HUES6 (cell line): ENCODE measurements around the gene SH3YL1.

Source experiments
- H3K27ac ChIP-seq: 2 replicates; pipeline ENCODE4 v1.7.0; 2013; ENCODE audit warnings: low read depth, mild to moderate bottlenecking, low read length, inconsistent platforms
- H3K27me3 ChIP-seq: 2 replicates; pipeline ENCODE4 v1.6.1; 2013; ENCODE audit warnings: low read length; ENCODE audit not compliant: control insufficient read depth, insufficient read depth
- H3K36me3 ChIP-seq: 2 replicates; pipeline ENCODE4 v1.6.1; 2013; ENCODE audit warnings: low read length; ENCODE audit not compliant: control insufficient read depth, insufficient read depth
- H3K4me1 ChIP-seq: 2 replicates; pipeline ENCODE4 v1.6.1; 2013; ENCODE audit warnings: low read length; ENCODE audit not compliant: control insufficient read depth, insufficient read depth
- H3K4me3 ChIP-seq: 2 replicates; pipeline ENCODE4 v1.5.1; 2013; ENCODE audit warnings: low read depth, low read length
- H3K9ac ChIP-seq: one replicate; pipeline ENCODE4 v1.6.1; 2013; ENCODE audit warnings: mild to moderate bottlenecking, low read length
- H3K9me3 ChIP-seq: 2 replicates; pipeline ENCODE4 v1.6.1; 2013; ENCODE audit warnings: low read depth, low read length; ENCODE audit not compliant: control insufficient read depth, insufficient read depth

SH3YL1 gene

DNA sequence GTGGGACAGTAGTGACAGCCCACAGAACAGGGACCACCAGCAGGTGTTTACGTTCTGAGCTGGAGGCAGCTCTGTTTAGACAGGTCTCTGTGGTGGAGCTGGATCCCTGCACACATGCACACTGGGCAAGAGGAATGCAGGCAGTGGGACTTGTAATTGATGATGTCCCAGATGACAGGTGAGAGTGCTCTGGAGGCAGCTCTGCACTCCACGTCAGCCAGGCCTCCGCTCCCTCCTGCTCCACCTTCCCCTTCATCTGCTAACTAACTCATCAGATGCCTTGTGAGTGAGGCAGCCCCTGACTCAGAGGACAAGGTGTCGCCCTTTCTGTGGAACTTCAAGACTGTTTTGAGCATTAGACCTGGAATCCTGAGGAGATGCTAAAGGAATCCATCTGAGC lies 53.2 kb downstream of the SH3YL1 start:
- no peaks in the 10 kb centered on the region for H3K36me3 ChIP-seq
- H3K9ac ChIP-seq = no peak overlapping the region
- no peak overlapping the region for H3K27ac ChIP-seq
- no peaks in the 10 kb centered on the region; the same call in 1 of the 2 replicates for H3K27me3 ChIP-seq
- H3K4me3 ChIP-seq = no peak overlapping the region
- H3K4me1 ChIP-seq = no peaks in the 10 kb centered on the region
- H3K9me3 ChIP-seq = peaks cover 12% of the 10 kb centered on the region

DNA sequence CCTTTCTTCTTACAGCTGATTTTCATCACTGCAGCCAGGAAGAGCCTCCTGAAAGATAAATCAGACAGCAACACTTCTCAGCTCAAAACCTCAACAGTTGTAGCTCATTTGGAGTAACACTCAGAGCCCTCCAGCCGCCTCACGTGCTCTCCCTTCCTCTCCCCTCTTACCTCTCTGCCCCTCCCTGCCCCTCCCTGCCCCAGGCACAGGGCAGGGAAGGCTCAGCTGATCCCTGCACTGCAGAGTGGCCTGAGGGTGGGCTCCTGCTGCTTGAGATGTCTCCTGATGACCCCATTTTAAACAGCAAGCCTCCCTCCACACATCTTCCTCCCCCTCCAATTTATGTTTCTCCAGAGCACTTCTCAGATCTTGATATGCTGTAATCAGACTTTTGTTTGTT lies 54.4 kb downstream of the SH3YL1 start:
- no peak overlapping the region for H3K9ac ChIP-seq
- H3K36me3 ChIP-seq = no peaks in the 10 kb centered on the region
- H3K9me3 ChIP-seq = peaks cover 12% of the 10 kb centered on the region
- no peaks in the 10 kb centered on the region; the same call in 1 of the 2 replicates for H3K27me3 ChIP-seq
- H3K4me1 ChIP-seq = no peaks in the 10 kb centered on the region
- no peak overlapping the region for H3K4me3 ChIP-seq
- no peak overlapping the region for H3K27ac ChIP-seq

DNA sequence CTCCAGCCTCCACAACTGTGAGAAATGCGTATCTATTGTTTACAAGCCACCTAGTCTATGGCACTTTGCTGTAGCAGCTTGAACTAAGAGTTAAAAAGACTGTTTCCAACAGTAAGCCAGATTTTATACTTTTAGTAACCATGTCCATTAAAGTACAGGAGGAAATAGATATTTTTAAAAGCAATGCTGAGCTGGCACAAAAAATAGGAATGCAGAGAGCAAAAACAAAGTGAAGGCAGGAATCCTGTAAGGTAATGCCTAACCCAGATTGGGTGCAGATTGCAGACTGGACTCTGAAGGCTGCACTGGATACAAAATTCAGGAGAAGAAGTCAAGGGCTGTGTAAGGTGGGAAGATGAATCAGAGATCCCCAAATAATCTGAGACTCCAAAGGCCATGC lies 55.5 kb downstream of the SH3YL1 start:
- Histone ChIP-seq H3K27me3 (no peaks in the 10 kb centered on the region; the same call in 1 of the 2 replicates), H3K36me3 (no peaks in the 10 kb centered on the region), H3K27ac (no peak overlapping the region), H3K9me3 (peaks cover 12% of the 10 kb centered on the region), H3K4me3 (no peak overlapping the region), H3K4me1 (no peaks in the 10 kb centered on the region), H3K9ac (no peak overlapping the region)

DNA sequence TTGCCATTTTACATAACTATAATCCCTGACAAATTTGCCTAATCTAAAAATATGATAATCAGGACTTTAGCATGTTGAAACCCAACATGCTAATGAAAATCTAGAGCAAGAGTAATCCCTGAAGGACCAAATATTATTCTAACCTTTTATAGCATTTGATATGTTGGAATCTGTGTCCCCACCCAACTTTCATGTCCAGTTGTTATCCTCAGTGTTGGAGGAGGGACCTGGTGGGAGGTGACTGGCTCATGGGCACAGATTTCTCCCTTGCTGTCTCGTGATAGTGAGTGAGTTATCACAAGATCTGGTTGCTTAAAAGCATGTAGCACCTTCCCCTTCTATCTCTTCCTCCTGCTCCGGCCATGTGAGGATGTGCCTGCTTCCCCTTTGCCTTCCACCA lies 59.8 kb downstream of the SH3YL1 start:
- Histone ChIP-seq H3K4me3 (no peak overlapping the region), H3K4me1 (no peaks in the 10 kb centered on the region), H3K27me3 (no peaks in the 10 kb centered on the region), H3K27ac (no peak overlapping the region), H3K9ac (no peak overlapping the region), H3K36me3 (no peaks in the 10 kb centered on the region), H3K9me3 (no peaks in the 10 kb centered on the region)

DNA sequence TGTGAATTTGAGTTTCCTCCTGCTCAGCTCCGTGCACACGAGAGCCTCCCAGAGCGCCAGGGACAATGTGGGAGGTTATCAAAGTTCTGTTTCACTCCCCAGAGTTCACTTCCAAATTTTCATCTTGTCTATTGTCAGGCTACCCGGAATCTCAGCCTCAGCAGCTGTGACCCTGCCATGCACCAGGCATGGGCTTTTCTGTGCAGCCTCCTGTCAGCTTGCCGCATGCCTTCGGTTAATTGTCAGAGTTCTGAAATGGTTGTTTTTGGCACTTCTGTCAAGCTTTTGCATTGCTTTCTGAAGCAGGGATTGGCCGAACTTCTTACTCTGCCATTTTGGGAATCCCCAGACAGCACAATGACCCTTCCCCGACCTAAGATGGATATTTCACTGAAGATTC lies 60.4 kb downstream of the SH3YL1 start:
- Histone ChIP-seq H3K9me3 (no peaks in the 10 kb centered on the region), H3K27me3 (no peaks in the 10 kb centered on the region), H3K4me1 (no peaks in the 10 kb centered on the region), H3K4me3 (no peak overlapping the region), H3K27ac (no peak overlapping the region), H3K36me3 (no peaks in the 10 kb centered on the region), H3K9ac (no peak overlapping the region)

DNA sequence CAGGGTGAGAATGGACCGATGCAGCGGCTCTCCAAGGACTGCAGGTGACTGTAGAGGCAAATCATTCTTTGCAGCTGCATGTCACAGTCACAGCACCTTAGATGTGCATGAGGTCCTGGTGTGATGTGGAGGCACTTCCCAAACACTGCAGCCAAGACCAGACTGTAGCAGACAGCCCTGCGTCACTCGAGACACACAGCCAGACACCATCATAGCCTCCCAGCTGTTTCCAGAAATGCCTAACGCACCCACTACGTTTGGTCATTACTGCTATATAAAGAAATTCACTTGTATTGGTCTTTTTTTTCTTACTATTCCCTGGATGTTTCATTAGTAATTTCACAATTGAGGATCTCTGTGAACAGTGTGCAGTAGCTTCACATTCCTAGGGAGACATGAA lies 60.9 kb downstream of the SH3YL1 start:
- Histone ChIP-seq H3K36me3 (no peaks in the 10 kb centered on the region), H3K27me3 (no peaks in the 10 kb centered on the region), H3K9me3 (no peaks in the 10 kb centered on the region), H3K27ac (no peak overlapping the region), H3K4me3 (no peak overlapping the region), H3K9ac (no peak overlapping the region), H3K4me1 (no peaks in the 10 kb centered on the region)

DNA sequence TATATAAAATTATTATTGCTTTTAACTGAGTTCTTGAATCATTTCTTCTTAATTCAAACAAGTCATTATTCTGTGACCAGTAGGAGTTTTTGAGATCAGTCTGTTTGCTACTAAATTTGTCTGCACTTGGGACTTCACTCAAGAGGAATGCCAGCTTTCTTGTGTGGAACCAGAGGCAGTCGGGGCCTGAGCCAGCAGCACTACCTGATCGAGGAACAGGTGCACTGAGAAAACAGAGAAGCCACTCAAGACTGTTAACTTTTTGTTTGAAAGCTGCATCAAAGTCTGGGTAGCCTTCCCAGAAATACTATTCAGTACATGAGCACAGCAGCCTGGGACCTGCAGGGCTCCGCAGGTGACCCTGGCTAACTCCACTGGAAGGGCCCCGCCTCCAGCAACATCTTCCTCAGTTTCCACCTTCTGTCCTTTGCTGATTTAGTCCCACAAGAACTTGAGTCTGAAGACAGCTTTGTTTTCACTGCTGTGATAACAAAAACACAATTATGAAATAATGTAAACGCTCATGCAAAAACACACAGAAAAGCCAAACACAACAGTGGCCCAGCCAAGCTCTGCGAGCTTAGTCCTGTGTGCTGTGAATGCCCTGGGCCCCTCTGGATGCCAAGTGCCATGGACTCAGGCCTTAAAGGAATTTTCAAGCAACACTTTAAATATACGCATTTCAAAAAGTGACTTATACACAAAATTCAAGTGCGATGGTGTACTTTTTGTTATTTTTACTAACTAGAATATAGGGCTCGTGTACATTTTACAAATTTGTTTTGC lies 62.0 kb downstream of the SH3YL1 start:
- H3K4me1 ChIP-seq = no peaks in the 10 kb centered on the region
- H3K27me3 ChIP-seq = no peaks in the 10 kb centered on the region
- no peak overlapping the region for H3K4me3 ChIP-seq

DNA sequence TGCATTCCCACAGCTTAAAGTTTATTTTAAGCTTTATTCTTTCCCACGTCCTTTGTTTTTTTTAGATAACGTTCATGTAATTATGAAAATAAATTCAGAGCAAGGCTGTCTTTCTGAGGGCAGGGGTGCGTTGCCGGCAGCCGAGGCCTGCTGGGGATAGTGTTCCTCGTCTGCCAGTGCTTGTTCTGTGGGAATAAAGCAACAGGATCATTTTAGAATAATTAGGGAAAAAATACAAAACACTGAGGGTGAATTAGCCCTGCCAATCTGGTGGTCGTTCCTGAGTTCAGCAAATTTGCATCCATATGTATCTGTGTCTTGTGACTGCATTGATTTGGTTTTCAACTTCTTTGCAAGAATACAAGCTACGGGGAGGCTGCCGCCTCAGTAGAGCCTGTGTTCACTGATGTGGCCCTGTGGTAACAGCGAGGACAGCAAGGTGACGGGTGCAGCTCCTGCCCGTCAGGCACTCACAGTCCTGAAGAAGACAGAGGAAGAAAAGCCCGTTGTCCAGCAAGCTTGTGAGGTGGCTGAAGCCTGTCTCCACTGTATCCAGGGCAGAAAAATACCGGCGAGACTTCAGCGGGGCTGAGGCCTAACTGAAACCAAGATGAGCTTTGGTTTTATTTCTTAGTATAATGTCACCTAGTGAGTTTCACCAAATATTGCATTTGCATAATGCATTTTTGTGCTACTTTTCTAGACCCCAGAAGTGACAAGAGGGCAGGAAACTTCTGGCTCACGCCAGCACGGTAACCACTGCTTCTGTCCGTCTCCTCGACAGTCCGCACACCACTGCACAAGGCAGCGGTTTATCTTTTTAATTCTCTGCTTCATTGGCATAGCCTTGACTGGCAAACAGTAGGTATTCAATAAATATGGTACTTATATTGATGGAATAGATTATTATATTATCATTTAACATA lies 64.5 kb downstream of the SH3YL1 start:
- no peaks in the 10 kb centered on the region for H3K9me3 ChIP-seq
- H3K27me3 ChIP-seq = no peaks in the 10 kb centered on the region

More for the DNA sequence above, 62.0 kb downstream of the SH3YL1 start:
- H3K9me3 ChIP-seq = no peaks in the 10 kb centered on the region
- H3K36me3 ChIP-seq = no peaks in the 10 kb centered on the region
- no peak overlapping the region for H3K9ac ChIP-seq
- H3K27ac ChIP-seq = no peak overlapping the region

DNA sequence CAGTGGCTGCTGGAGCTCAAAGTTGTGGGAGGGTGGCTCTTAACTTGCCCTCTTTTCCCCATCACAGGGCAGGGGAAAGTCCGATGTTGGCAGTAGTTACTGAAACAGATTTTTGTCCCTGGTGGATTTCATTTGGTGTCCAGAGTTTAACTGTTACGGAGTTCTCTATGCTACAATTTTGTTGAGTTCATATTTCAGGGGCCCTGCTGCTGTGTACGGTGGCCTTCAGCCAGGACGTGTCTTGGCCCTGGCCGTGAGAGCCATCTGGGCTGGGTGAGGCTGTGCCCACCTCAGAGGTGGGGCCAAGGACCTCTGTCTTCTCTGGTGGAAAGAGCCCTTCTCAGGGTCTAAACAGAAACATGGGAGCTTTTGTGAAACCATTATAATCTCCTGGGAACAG lies 67.4 kb downstream of the SH3YL1 start:
- Histone ChIP-seq H3K9ac (no peak overlapping the region), H3K9me3 (0 out of 2 replicates have a peak, but pooled peaks cover 4% of the 10 kb centered on the region), H3K4me1 (no peaks in the 10 kb centered on the region), H3K4me3 (no peak overlapping the region), H3K36me3 (no peaks in the 10 kb centered on the region), H3K27me3 (no peaks in the 10 kb centered on the region), H3K27ac (no peak overlapping the region)

More for the DNA sequence above, 64.5 kb downstream of the SH3YL1 start:
- Histone ChIP-seq H3K9ac (no peak overlapping the region), H3K27ac (no peak overlapping the region), H3K4me1 (no peaks in the 10 kb centered on the region), H3K36me3 (no peaks in the 10 kb centered on the region), H3K4me3 (no peak overlapping the region)

DNA sequence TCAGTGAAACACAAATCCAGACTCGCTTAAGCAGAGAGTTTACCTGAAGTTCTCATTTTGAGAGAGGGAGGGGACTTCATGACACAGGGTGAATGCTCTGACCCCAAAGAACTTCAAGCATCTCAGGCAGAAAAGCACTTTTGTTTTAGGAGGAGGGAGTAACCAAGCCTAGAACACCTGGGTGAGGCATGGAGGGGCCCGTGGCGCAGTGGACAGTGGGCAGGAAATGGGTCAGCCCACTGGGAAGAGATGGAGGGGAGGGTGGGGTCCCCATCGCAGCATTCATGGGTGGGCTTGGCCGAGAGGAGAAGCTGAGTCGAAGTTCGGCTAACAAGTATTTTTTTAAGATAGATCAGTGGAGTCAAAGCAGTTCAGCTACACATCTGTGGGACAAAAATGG lies 67.9 kb downstream of the SH3YL1 start:
- Histone ChIP-seq H3K9me3 (peaks cover 8% of the 10 kb centered on the region), H3K27ac (no peak overlapping the region), H3K27me3 (no peaks in the 10 kb centered on the region), H3K9ac (no peak overlapping the region), H3K36me3 (no peaks in the 10 kb centered on the region), H3K4me1 (no peaks in the 10 kb centered on the region), H3K4me3 (no peak overlapping the region)

DNA sequence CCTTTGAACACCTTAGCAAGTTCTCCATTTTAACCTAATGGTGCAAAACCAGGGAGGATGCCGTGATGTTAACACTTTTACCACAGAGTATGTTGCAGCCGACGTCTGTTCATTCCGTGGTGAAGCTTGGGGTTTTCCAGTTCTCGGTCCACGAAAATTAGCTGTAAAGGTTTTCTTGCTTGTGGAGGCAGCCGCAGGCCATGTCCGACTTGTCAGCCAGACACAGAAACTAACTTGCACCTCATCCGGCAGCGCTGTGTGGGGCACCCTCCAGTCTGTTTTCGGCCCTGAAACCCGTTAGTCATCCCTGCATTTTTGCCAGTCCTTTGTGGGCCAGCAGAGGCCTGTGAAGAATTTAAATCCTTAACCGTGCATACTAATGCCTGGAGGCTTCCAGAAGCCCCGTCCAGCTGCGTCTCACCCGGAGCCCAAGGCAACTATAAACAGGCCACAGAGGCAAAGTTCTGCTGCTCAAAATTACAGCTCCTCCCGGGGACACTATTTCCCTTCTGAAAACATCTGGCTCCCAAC lies 70.6 kb downstream of the SH3YL1 start:
- no peaks in the 10 kb centered on the region for H3K4me1 ChIP-seq
- H3K27ac ChIP-seq = no peak overlapping the region
- no peaks in the 10 kb centered on the region for H3K27me3 ChIP-seq
- no peak overlapping the region for H3K4me3 ChIP-seq
- peaks cover 23% of the 10 kb centered on the region for H3K9me3 ChIP-seq
- H3K36me3 ChIP-seq = no peaks in the 10 kb centered on the region
- H3K9ac ChIP-seq = no peak overlapping the region
